HFFc6 (cell line): ENCODE data around the gene GPC6. TPM values are rescaled to one million over a fixed set of nuclear protein-coding genes. Genes with fewer than 3 reads are reported as not detected.
A peak's percentile ranks its signal among the peaks of the same experiment; 100 is the strongest.

ENCODE experiments used
- DNase-seq: peaks from one replicate; pipeline ENCODE4 v3.0.0-alpha.2; 2018
- H3K27ac Mint-ChIP-seq: 2 replicates; pipeline ENCODE4 v1.8.0; 2020; ENCODE audit warnings: mild to moderate bottlenecking, mixed read lengths
- H3K27me3 Mint-ChIP-seq: 2 replicates; pipeline ENCODE4 v1.8.0; 2021; ENCODE audit warnings: mild to moderate bottlenecking, moderate library complexity, mixed read lengths; ENCODE audit not compliant: insufficient read depth
- H3K36me3 Mint-ChIP-seq: 2 replicates; pipeline ENCODE4 v1.8.0; 2021; ENCODE audit warnings: low read depth, mixed read lengths
- H3K4me1 Mint-ChIP-seq: 2 replicates; pipeline ENCODE4 v1.8.0; 2020; ENCODE audit warnings: low read depth, mixed read lengths
- H3K4me3 Mint-ChIP-seq: 2 replicates; pipeline ENCODE4 v1.8.0; 2020; ENCODE audit warnings: mild to moderate bottlenecking, moderate library complexity, mixed read lengths
- H3K9me3 Mint-ChIP-seq: 2 replicates; pipeline ENCODE4 v1.8.0; 2020; ENCODE audit warnings: mild to moderate bottlenecking, mixed read lengths
- CTCF ChIP-seq: fragments of 200-600 bp; sonication (generic); IDR thresholded peaks from 2 replicates; pipeline ENCODE4 v1.5.0; 2021; ENCODE audit warnings: antibody characterized with exemption, mild to moderate bottlenecking
- total RNA-seq, 6 experiments: library from RNA; stranded (reverse); fragmentation: NEBNext Ultra II Directional; extraction: Animal tissue kit (Norgen Biotek cat#: 25700); gene quantifications; 2 replicates in 1 of 6; 3 replicates in 5 of 6; pipeline ENCODE4 v1.2.3, GENCODE V29; 2021

The GPC6 gene
- total RNA-seq, 6 experiments from 2014 or later: 3.0 to 5.3 (median 4.4) TPM

- H3K4me3 Mint-ChIP-seq: peak overlapping the region; percentile 3; the same call in 1 of the 2 replicates
- no peaks in the 10 kb centered on the region for H3K9me3 Mint-ChIP-seq
Measured at GRCh38 chr13:93758575-93758974, 532.0 kb downstream of the GPC6 start.

GRCh38 chr13:93762708-93763426 lies 536.3 kb downstream of the GPC6 start:
- Mint-ChIP-seq H3K4me3 (no peak overlapping the region), H3K4me1 (peaks cover 29% of the 10 kb centered on the region), H3K36me3 (no peaks in the 10 kb centered on the region), H3K27me3 (peaks cover 1% of the 10 kb centered on the region; the same call in 1 of the 2 replicates), H3K27ac (no peak overlapping the region), H3K9me3 (no peaks in the 10 kb centered on the region)
- no peak for DNase-seq
- TF ChIP-seq CTCF: no peak

More at GRCh38 chr13:93758575-93758974, 532.0 kb downstream of the GPC6 start:
- Mint-ChIP-seq H3K27me3 (peaks cover 1% of the 10 kb centered on the region; the same call in 1 of the 2 replicates), H3K36me3 (no peaks in the 10 kb centered on the region), H3K27ac (peak overlapping the region; percentile 5; the same call in 1 of the 2 replicates), H3K4me1 (peaks cover 23% of the 10 kb centered on the region)
- no peak for DNase-seq
- TF ChIP-seq CTCF: no peak

- H3K4me3 Mint-ChIP-seq: no peak overlapping the region
- peaks cover 3% of the 10 kb centered on the region; the same call in 1 of the 2 replicates for H3K27me3 Mint-ChIP-seq
- no peak for DNase-seq
- peaks cover 15% of the 10 kb centered on the region for H3K4me1 Mint-ChIP-seq
- no peak overlapping the region for H3K27ac Mint-ChIP-seq
- no peaks in the 10 kb centered on the region for H3K9me3 Mint-ChIP-seq
- no peak for TF ChIP-seq CTCF
- H3K36me3 Mint-ChIP-seq: no peaks in the 10 kb centered on the region
Measured at GRCh38 chr13:93765062-93765461, 538.5 kb downstream of the GPC6 start.

- peaks cover 15% of the 10 kb centered on the region for H3K4me1 Mint-ChIP-seq
Measured at GRCh38 chr13:93765811-93766210, 539.2 kb downstream of the GPC6 start.

GRCh38 chr13:93766719-93767118 lies 540.1 kb downstream of the GPC6 start:
- Mint-ChIP-seq H3K27ac (no peak overlapping the region), H3K9me3 (no peaks in the 10 kb centered on the region), H3K4me3 (no peak overlapping the region), H3K4me1 (peaks cover 20% of the 10 kb centered on the region), H3K27me3 (peaks cover 3% of the 10 kb centered on the region; the same call in 1 of the 2 replicates), H3K36me3 (no peaks in the 10 kb centered on the region)
- no peak for DNase-seq
- no peak for TF ChIP-seq CTCF

More at GRCh38 chr13:93765811-93766210, 539.2 kb downstream of the GPC6 start:
- DNase-seq: no peak
- Mint-ChIP-seq H3K27ac (no peak overlapping the region), H3K36me3 (no peaks in the 10 kb centered on the region), H3K27me3 (peaks cover 3% of the 10 kb centered on the region; the same call in 1 of the 2 replicates), H3K9me3 (no peaks in the 10 kb centered on the region), H3K4me3 (no peak overlapping the region)
- no peak for TF ChIP-seq CTCF
